ENCODE measurements around the gene GNAS.
"Not testable (repeated sequence)": the region's sequence is repeated elsewhere in the genome, so short reads cannot be mapped to it uniquely, and the experiment has no call there.

Gene GNAS

GRCh38 chr20:58852543-58853271, at the start of gene GNAS:
Gene GNAS, plus strand, starts transcription at chr20:58852716.
- no peak for DNase-seq

GRCh38 chr20:58803533-58803932, 49.0 kb upstream of the GNAS start:
- no peak for DNase-seq

GRCh38 chr20:58807801-58808200, 44.7 kb upstream of the GNAS start:
- no peak for DNase-seq

GRCh38 chr20:58808271-58809046, 44.1 kb upstream of the GNAS start:
- no peak for DNase-seq

- no peak for DNase-seq
Observed at GRCh38 chr20:58810116-58810878, 42.2 kb upstream of the GNAS start.

- DNase-seq: no peak
Observed at GRCh38 chr20:58810879-58811250, 41.7 kb upstream of the GNAS start.

- DNase-seq: no peak
Observed at GRCh38 chr20:58811334-58811733, 41.2 kb upstream of the GNAS start.

- no peak for DNase-seq
Observed at GRCh38 chr20:58813369-58813768, 39.1 kb upstream of the GNAS start.

- no peak for DNase-seq
Observed at GRCh38 chr20:58815448-58815847, 37.1 kb upstream of the GNAS start.

GRCh38 chr20:58816051-58816450, 36.5 kb upstream of the GNAS start:
- DNase-seq: no peak

GRCh38 chr20:58816957-58817651, 35.4 kb upstream of the GNAS start:
- no peak for DNase-seq

- no peak for DNase-seq
Observed at GRCh38 chr20:58817748-58818147, 34.8 kb upstream of the GNAS start.

GRCh38 chr20:58818586-58819285, 33.8 kb upstream of the GNAS start:
- DNase-seq: no peak

GRCh38 chr20:58819921-58820320, 32.6 kb upstream of the GNAS start:
- DNase-seq: no peak

GRCh38 chr20:58820515-58820914, 32.0 kb upstream of the GNAS start:
- not testable (repeated sequence) for DNase-seq

GRCh38 chr20:58822149-58822548, 30.4 kb upstream of the GNAS start:
- DNase-seq: no peak

- DNase-seq: no peak
Observed at GRCh38 chr20:58822748-58823730, 29.5 kb upstream of the GNAS start.

GRCh38 chr20:58824843-58825242, 27.7 kb upstream of the GNAS start:
- DNase-seq: no peak

GRCh38 chr20:58825450-58825849, 27.1 kb upstream of the GNAS start:
- DNase-seq: no peak

GRCh38 chr20:58826271-58826670, 26.2 kb upstream of the GNAS start:
- no peak for DNase-seq

GRCh38 chr20:58828136-58828535, 24.4 kb upstream of the GNAS start:
- DNase-seq: no peak
